HG03108 (cell line): Measurements from ENCODE around the gene KRTAP4-6.
"Not testable (repeated sequence)": the region's sequence is repeated elsewhere in the genome, so short reads cannot be mapped to it uniquely, and the experiment has no call there.

Source experiments
- ATAC-seq: cut with Tn5 transposase; IDR thresholded peaks from one replicate; pipeline ENCODE4 v1.9.1; 2021; ENCODE audit warnings: moderate library complexity; ENCODE audit not compliant: unreplicated experiment

The KRTAP4-6 gene

DNA sequence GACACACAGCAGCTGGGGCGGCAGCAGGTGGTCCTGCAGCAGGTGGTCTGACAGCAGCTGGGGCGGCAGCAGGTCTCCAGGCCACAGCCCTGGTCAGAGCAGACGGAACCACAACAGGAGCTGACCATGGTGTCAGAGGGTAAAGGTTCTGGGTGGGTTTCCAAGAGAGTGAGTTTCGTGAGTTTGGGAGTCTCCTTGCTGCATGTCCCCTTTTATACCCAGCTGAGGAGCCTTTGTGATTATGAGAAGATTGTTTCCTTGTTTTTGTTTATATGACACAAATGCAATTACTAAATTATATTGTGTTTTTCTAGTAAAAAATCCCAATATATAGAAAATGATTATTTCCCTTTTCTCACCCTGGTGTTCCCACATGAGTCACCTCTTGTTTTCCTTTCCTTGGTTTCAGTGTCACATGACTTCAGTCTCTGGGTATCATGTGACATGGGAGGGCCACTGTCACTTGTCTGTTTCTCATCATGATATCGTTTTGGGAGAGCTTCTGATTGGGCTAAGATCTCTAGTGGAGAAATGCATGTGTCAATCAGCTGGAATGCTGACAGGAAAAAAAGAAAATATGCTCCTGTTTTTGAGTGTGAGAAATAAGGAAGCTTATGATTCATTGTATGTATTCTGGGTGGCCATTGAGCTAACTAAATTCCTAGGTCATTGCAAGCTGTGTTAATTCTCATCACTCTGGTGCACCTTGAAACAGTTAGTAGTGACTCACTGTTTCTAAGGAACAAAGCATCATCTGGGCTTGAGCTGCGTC is at the start of gene KRTAP4-6:
Gene KRTAP4-6 (minus strand): TSS at position 185 of the 772 bp plus-strand sequence. CDS start 57 bp downstream, at position 128.
- ATAC-seq = no peak

DNA sequence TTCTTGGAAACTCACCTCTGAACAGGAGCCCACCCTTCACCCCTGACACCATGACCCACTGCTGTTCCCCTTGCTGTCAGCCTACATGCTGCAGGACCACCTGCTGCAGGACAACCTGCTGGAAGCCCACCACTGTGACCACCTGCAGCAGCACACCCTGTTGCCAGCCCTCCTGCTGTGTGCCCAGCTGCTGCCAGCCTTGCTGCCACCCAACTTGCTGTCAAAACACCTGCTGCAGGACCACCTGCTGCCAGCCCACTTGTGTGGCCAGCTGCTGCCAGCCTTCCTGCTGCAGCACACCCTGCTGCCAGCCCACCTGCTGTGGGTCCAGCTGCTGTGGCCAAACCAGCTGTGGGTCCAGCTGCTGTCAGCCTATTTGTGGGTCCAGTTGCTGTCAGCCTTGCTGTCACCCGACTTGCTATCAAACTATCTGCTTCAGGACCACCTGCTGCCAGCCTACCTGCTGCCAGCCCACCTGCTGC is 49.5 kb upstream of the KRTAP4-6 start, which contains the start of gene KRTAP9-1:
Gene KRTAP9-1 (plus strand): TSS at position 51 of the 482 bp plus-strand sequence. CDS start 0 bp downstream, at position 51.
- not testable (repeated sequence) for ATAC-seq

DNA sequence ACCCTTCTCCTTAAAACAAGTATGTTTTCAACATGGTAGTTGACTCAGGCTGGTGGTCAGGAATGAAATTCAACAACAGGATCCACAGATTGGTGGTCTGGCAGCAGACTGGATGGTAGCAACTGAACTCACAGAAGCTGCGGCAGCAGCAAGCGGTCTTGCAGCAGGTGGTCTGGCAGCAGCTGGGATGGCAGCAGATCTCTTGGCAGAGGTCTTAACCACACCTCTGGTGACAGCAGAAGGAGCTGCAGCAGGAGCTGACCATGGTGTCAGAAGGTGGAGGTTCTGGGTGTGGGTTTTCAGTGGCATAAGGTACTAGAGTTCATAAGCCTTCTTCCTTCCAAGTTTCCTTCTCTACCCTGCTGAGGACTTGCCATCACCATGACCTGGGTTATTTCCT is 46.5 kb upstream of the KRTAP4-6 start:
- no peak for ATAC-seq

DNA sequence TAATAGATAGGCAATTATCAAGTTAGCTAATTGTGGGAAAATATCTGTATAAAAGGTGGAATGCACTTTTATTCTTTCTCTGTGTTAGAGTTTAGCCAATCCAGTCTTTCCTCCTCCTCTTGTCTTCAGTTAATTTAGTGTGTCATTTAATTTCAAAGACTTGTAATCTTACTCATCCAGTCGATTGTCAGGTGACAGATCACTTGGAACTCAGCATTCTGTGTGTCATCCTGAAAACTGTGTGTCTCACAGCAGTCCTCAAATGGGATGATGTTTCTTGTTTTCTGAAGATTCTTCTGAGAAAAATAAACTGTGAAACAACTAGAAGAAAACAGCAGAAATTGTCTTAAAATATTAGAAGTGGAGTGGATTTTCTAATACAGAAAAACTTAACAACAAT is 44.7 kb upstream of the KRTAP4-6 start:
- ATAC-seq = no peak

DNA sequence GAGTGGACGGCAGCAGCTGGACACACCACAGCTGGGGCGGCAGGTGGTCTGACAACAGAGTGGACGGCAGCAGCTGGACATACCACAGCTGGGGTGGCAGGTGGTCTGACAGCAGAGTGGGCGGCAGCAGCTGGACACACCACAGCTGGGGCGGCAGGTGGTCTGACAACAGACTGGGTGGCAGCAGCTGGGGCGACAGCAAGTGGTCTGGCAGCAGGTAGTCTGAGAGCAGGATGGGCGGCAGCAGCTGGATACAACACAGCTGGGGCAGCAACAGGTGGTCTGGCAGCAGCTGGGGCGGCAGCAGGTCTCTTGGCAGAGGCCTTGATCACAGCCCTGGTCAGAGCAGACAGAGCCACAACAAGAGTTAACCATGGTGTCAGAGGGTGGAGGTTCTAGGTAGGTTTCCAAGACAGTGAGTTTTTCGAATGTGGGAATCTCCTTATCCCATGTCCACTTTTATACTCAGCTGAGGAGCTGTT is 44.2 kb upstream of the KRTAP4-6 start, which contains the start of gene KRTAP4-1:
Gene KRTAP4-1 (minus strand): TSS at position 432 of the 482 bp plus-strand sequence. CDS start 57 bp downstream, at position 375.
- ATAC-seq = no peak

DNA sequence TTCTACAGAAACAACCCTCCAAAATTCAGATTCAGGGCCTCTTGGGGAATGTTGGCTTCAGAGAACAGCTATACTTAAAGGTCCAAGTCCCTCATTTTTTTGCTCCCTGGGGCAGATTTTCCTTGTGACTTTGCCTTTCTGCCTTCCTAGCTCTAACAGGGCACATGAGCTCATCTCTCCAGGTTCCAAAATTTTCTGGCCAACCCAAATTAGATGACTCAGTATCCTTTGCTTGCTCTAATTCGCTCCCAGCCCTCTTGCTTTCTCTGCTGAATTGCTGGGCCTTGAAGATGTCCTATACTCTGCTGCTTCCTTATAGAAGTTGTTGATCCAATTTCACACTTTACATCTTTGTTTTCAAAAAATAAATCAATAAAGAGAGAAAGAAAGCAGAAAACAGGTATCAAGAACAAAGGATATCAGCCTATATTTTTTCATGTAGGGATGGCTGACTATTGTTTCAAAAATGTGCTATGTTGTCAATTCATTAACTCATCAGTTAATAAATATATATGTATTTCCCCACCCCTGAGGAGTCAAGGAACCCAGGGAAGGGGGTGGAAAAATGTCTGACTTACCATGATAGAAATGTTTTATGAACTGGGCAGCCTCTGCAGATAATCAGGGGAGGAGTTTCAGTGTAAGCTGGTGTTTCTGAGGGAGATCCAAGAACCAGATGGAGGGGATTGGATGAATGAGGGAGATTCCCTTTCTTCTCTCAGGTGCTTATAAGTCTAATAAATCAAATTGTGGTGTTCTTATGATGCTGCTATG is 38.7 kb upstream of the KRTAP4-6 start:
- no peak for ATAC-seq

DNA sequence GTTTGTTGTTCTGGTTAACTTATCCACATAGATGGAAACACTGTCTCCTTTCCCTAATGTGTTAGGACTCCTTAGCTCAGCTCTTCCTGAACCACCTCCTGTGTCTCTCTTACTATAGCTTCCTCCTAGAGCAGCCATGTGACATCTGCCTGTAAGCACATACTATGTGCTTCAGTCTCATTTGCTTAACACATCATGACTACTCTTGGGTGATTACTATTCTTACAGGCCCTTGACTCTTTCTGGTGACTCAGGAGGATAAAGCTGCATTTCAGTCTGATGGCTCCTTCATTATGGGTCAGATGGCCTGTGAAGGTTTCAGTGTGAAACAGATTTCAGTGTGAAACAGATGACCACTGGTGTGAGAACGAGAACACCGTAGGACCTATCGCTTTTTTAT is 38.0 kb upstream of the KRTAP4-6 start:
- no peak for ATAC-seq

DNA sequence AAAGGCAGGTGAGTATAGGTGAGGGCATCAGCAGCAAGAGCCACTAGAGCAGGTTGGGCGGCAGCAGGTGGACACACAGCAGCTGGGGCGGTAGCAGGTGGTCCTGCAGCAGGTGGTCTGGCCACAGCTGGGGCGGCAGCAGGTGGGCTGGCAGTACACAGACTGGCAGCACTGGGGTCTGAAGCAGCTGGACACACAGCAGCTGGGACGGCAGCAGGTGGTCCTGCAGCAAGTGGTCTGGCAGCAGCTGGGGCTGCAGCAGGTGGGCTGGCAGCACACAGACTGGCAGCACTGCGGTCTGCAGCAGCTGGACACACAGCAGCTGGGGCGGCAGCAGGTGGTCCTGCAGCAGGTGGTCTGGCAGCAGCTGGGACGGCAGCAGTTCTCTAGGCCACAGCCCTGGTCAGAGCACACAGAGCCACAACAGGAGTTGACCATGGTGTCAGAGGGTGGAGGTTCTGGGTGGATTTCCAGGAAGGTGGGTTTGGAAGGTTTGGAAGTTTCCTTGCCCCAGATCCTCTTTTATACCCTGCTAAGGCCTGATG is 37.5 kb upstream of the KRTAP4-6 start, which contains the start of gene KRTAP4-2:
Gene KRTAP4-2 (minus strand): TSS at position 495 of the 545 bp plus-strand sequence. CDS start 57 bp downstream, at position 438.
- ATAC-seq = no peak

DNA sequence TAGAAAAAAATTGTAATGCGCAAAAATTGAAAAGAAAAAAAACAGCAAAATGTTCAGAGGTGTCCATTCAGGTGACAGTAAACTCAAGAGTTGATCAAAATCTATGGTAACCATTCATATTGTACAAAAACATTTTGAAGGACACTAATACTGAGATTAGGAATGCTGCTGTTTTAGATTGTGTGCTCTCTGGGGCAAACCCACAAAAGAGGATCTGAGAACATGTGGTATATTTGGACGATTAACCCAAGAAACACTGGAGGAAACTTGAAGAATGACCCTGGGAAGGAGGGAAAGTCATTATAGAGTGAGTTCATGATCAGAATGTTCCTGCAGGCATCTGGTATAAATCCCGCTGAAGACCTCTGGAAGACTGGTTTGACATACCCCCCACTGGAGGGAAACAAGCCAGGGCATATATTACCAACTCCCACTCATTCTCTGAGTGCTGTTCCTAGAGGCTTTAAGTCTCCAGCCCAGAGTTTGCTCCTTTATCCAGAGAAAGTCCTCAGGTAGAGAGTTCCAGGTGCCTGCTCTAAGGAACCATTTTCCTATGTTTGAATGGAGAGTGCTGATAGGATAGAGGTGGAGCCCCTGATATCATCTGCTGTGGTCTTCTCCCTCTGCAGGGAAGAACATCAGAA is 36.5 kb upstream of the KRTAP4-6 start:
- ATAC-seq = no peak

DNA sequence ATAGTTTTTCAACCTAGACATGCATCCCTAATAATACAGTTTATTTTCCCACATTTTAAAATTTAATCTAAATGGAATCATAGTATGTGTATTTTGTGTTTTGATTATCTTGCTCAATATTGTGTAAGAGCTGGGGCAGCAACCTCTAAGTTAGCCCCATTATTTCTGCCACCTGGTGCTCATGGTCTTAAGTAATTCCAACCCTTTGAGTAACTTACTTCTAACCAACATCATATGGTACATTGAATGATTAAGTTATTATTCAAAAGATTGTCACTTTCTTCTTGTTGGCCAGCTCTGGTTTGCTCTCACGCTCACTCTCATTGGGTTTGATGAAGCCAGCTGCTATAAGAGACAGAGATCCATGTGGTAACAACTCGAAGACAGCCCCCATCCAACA is 31.5 kb upstream of the KRTAP4-6 start:
- no peak for ATAC-seq

DNA sequence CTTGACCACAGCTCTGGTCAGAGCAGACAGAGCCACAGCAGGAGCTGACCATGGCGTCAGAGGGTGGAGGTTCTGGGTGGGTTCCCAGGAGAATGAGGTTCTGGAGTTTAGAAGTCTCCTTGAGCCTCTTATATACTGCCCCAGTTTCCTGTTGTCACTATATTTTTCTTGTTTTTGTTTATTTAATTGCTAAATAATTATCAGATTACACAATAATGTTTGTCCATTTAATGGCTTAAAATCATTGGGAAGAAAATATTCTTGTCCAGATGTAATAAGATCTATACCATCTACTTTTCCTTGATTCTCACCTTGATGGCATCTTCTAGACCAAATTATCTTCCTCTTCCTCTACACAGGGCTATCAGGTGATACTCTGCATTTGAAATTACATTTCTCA is 27.8 kb upstream of the KRTAP4-6 start, which contains the start of gene KRTAP4-3:
Gene KRTAP4-3 (minus strand): TSS at position 101 of the 400 bp plus-strand sequence. CDS start 49 bp downstream, at position 52.
- ATAC-seq = no peak

DNA sequence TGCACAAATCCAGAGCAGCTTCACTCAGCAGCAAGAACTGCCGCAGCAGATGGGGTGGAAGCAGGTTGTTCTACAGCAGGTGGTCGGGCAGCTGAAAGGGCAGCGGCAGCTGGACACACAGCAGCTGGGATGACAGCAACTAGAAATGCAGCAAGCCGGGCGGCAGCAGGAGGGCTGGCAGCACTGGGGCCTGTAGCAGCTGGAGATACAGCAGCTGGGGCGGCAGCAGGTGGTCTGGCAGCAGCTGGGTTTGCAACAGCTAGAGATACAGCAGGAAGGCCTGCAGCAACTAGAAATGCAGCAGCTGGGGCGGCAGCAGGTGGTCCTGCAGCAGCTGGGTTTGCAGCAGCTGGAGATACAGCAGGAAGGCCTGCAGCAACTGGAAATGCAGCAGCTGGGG is 27.2 kb upstream of the KRTAP4-6 start:
- ATAC-seq = no peak

DNA sequence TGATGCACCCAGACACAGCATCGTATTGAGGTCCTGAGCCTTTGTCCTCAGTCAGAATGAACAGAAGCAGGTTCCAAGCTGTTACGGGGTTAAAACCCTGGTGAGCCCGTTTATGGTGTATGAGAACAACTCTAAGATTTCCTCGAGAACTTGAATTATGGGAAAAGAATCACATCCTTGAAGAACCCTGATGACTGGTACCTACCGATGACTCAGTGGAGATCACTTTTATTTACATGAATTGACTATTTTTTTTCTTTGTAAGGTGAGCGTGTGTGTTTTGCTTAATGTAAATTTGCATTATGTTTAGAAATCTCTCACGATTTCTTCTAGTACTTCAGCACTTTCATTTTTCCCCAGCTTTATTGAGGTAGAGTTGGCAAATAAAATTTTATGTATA is 23.5 kb upstream of the KRTAP4-6 start:
- ATAC-seq = no peak

DNA sequence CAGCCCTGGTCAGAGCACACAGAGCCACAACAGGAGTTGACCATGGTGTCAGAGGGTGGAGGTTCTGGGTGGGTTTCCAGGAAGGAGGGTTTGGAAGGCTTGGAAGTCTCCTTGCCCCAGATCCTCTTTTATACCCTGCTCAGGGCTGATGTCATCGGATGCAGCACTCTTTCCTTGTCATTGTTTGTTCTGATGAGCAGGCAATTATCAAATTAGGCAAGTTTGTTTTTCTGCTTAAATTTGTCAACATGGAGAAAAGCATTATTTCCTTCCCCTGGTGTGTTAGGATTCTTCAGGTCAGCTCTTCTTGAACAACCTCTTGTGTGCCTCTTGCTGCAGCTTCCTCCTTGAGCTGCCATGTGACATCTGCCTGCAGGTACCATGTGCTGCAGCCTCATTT is 20.3 kb upstream of the KRTAP4-6 start, which contains the start of gene KRTAP4-4:
Gene KRTAP4-4 (minus strand): TSS at position 101 of the 400 bp plus-strand sequence. CDS start 57 bp downstream, at position 44.
- ATAC-seq = no peak

DNA sequence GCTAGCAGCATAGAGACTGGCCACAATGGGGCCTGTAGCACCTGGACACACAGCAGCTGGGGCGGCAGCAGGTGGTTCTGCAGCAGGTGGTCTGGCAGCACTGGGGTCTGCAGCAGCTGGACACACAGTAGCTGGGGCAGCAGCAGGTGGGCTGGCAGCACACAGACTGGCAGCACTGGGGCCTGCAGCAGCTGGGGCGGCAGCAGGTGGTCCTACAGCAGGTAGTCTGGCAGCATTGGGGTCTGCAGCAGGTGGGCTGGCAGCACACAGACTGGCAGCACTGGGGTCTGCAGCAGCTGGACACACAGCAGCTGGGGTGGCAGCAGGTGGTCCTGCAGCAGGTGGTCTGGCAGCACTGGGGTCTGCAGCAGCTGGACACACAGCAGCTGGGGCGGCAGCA is 19.8 kb upstream of the KRTAP4-6 start:
- ATAC-seq = not testable (repeated sequence)

DNA sequence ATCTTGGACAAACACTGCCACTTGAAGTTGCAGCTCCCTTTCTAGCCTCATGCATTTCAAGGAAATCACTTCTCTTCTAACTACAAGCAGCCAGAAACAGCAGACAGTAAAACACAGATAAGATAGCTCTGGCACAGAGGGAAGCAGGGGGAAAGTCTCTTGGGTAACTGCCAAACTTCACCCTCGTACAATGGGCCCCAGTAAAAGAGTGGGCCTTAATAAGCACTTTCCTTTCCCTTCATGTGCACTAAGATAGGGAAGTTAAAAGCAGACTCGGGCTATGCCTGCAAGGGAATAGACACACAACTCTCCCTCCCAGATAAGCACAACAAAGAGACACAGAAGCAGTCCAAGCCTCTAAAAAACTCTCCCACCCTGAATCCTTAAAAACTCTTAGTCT is 13.5 kb upstream of the KRTAP4-6 start:
- no peak for ATAC-seq

DNA sequence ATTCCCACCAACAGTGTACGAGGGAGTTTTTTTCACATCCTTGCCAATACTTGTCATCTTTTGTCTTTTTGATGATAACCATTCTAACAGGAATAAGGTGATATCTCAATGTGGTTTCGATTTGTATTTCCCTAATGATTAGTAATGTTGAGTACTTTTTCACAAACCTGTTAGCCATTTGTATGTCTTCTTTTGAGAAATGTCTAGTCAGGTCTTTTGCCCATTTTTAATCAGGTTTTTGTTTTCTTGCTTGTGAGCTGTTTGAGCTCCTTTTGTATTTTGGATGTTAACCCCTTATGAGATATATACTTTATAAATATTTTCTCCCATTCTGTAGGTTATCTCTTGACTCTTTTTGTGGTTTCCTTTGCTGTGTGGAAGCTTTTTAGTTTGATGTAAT is 11.2 kb upstream of the KRTAP4-6 start:
- ATAC-seq = no peak

DNA sequence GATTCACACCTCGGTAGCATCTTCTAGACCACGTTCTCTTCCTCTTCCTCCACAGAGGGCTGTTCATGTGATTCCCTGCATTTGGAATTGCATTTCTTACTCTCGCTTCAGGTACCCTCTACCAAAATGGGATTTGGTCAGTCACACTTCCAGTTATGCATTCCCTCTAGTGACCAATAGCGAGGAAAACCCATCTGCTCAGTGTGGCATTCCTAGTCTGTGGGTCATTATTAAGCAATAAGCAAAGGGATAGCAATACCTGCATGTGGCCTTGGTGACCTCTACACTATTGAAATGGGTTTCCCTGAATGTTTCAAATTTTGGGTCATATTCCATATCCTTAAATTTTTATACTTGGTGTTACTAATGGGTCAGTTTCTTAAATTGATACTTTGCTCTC is 9.7 kb upstream of the KRTAP4-6 start:
- no peak for ATAC-seq

DNA sequence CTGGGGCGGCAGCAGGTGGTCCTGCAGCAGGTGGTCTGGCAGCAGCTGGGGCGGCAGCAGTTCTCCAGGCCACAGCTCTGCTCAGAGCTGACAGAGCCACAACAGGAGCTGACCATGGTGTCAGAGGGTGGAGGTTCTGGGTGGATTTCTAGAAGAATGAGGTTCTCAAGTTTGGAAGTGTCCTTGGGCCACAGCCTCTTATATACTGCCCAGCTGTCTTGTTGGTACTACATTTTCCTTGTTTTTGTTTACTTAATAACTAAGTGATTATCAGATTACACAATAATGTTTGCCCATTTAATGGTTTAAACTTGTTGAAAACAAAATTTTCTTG is 9.3 kb upstream of the KRTAP4-6 start, which contains the start of gene KRTAP4-5:
Gene KRTAP4-5 (minus strand): TSS at position 174 of the 334 bp plus-strand sequence. CDS start 58 bp downstream, at position 116.
- no peak for ATAC-seq

DNA sequence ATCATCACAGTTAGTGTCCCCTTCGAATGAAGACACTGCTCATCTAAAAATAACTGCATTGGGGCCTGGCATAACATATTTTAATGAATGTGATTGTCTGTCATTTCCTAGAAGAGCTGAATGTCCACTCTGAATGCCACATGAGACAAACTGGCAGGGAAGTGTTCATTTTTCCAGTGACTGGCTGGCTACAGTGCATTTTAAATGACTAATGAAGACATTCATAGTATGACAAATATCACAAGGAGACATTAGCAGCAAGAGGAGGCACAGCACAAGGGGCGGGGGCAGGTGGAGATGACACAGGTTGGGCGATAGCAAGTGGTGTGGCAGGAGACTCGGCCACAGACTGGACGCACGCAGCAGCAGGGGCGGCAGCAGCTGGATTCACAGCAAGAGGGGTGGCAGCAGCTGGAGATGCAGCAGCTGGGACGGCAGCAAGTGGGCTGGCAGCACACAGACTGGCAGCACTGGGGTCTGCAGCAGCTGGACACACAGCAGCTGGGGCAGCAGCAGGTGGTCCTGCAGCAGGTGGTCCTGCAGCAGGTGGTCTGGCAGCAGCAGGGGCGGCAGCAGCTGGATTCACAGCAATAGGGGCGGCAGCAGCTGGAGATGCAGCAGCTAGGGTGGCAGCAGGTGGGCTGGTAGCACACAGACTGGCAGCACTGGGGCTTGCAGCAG is 8.8 kb upstream of the KRTAP4-6 start:
- ATAC-seq = not testable (repeated sequence)
